Adipocyte (in vitro differentiated cells): ENCODE measurements around the gene ZNF185.
A peak's percentile ranks its signal among the peaks of the same experiment; 100 is the strongest.
"Not testable (repeated sequence)": the region's sequence is repeated elsewhere in the genome, so short reads cannot be mapped to it uniquely, and the experiment has no call there.

ENCODE experiments used
- DNase-seq: peaks from one replicate; pipeline ENCODE4 v3.0.0-alpha.2; 2015; ENCODE audit warnings: low read depth
- H3K27me3 ChIP-seq: replicated peaks from 2 replicates; pipeline ENCODE4 v1.7.0; 2013; ENCODE audit warnings: mild to moderate bottlenecking, low read length, moderate library complexity; ENCODE audit not compliant: control insufficient read depth, insufficient read depth
- H3K36me3 ChIP-seq: 2 replicates; pipeline ENCODE4 v1.7.0; 2013; ENCODE audit warnings: low read length, mild to moderate bottlenecking, moderate library complexity; ENCODE audit not compliant: control insufficient read depth, insufficient read depth, severe bottlenecking
- H3K4me1 ChIP-seq: 2 replicates; pipeline ENCODE4 v1.7.0; 2013; ENCODE audit warnings: mild to moderate bottlenecking, low read length, moderate library complexity; ENCODE audit not compliant: control insufficient read depth, insufficient read depth
- H3K4me3 ChIP-seq: 2 replicates; pipeline ENCODE4 v1.7.0; 2013; ENCODE audit warnings: mild to moderate bottlenecking, low read length, moderate library complexity
- H3K9ac ChIP-seq: 2 replicates; pipeline ENCODE4 v1.7.0; 2013; ENCODE audit warnings: mild to moderate bottlenecking, low read length, moderate library complexity
- H3K9me3 ChIP-seq: 2 replicates; pipeline ENCODE4 v1.7.0; 2013; ENCODE audit warnings: mild to moderate bottlenecking, low read length, moderate library complexity; ENCODE audit not compliant: control insufficient read depth

The ZNF185 gene

DNA sequence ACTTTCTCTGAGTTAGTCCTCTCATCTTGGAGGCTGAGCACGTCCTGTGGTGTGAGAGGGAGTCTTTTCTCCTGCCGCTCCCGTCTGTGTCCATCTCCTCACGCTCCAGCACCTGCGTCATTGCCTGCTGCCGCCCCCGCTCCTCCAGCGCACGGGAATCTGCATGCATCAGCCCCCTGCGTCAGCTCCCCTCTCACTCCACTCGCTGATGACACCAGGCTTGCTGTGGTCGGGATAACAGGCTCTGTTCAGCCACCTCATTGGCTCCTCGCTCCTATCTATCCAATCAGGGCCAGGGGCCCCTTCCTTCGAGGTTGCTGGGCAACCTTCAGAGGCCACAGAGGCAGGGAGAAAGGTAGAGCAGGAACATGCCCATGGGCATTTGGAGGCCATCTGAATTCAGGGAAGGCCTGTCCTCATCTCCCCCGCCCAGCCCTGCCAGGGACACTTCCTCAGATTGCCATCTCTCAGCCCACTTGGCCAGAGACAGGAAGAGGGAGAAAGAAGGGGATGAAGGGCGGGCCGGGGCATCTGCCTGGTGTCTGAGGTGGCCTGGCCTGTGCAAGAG, 9.3 kb downstream of the ZNF185 start:
- no peaks in the 10 kb centered on the region for H3K36me3 ChIP-seq
- H3K4me1 ChIP-seq = no peaks in the 10 kb centered on the region
- H3K9ac ChIP-seq = no peak overlapping the region
- no peak overlapping the region for H3K4me3 ChIP-seq
- H3K27me3 ChIP-seq = peaks cover 13% of the 10 kb centered on the region
- peaks cover 3% of the 10 kb centered on the region for H3K9me3 ChIP-seq
- no peak for DNase-seq

GRCh38 chrX:152908486-152908885, 10.6 kb downstream of the ZNF185 start:
- H3K36me3 ChIP-seq = no peaks in the 10 kb centered on the region
- peaks cover 3% of the 10 kb centered on the region for H3K9me3 ChIP-seq
- H3K4me3 ChIP-seq = no peak overlapping the region
- no peaks in the 10 kb centered on the region for H3K4me1 ChIP-seq
- DNase-seq = no peak
- H3K27me3 ChIP-seq = peaks cover 13% of the 10 kb centered on the region
- H3K9ac ChIP-seq = no peak overlapping the region

DNA sequence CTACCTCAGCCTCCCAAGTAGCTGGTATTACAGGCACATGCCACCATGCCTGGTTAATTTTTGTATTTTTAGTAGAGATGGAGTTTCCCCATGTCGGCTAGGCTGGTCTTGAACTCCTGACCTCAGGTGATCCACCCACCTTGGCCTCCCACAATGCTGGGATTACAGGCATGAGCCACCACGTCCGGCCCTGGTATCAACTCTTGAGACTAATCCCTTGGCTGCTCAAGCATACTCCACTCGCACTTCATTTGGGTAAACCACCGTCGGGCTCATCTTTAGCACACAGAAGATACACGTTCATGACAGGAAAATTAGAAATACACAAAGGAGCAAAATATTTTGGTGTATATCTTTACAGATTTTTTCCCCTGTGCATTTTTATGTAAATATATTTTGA, 12.2 kb downstream of the ZNF185 start:
- H3K4me1 ChIP-seq, H3K9me3 ChIP-seq, H3K4me3 ChIP-seq, H3K36me3 ChIP-seq, DNase-seq, H3K9ac ChIP-seq: not testable (repeated sequence)
- H3K27me3 ChIP-seq = peaks cover 20% of the 10 kb centered on the region

DNA sequence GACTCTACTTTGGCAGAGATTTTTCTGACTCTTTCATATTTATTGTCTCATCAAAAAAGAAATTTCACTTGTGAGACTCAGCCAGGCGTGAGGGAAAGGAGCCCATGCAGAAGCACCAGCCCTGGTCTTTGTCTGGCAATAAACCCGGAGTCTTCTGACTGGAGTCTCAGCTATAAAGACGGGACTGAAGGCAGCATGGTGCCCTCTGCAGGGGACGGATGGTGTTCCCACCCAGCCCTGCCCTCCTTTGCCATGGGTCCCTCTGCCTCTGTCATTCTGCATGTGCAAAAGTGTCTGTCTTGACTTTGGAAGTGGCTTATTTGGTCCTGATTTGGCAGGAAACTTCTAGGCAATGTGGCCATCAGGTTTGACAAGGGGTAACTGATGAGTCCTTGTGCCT, 14.2 kb downstream of the ZNF185 start:
- Histone ChIP-seq H3K36me3 (no peaks in the 10 kb centered on the region), H3K4me3 (no peak overlapping the region), H3K27me3 (peaks cover 13% of the 10 kb centered on the region), H3K4me1 (no peaks in the 10 kb centered on the region), H3K9ac (no peak overlapping the region), H3K9me3 (peaks cover 2% of the 10 kb centered on the region)
- DNase-seq = no peak

DNA sequence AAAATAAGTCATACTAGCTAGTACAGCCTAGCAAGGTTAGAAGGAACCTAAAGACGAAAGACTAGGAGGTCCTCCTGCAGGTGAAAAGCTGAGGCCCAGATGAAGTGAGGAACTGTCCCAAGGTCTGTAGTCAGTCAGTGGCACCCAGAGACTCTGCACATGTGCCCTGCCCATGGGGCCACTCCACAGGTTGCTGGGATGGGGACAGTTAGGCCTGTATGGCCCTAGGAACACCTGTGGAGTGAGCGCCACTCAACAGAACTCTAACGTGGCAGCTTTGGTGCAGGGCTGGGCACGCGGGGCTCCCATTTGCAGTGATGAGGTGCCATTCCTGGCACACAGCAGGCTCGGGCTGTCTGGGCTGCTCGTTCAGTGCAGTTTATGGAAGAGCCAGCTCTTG, 14.8 kb downstream of the ZNF185 start:
- Histone ChIP-seq H3K27me3 (peaks cover 13% of the 10 kb centered on the region), H3K9ac (no peak overlapping the region), H3K4me3 (no peak overlapping the region), H3K4me1 (peaks cover 2% of the 10 kb centered on the region), H3K36me3 (no peaks in the 10 kb centered on the region), H3K9me3 (no peaks in the 10 kb centered on the region)
- DNase-seq = no peak

GRCh38 chrX:152913346-152913745, 15.5 kb downstream of the ZNF185 start:
- Histone ChIP-seq H3K27me3 (peaks cover 10% of the 10 kb centered on the region), H3K36me3 (no peaks in the 10 kb centered on the region), H3K9me3 (no peaks in the 10 kb centered on the region), H3K9ac (no peak overlapping the region), H3K4me1 (peaks cover 7% of the 10 kb centered on the region), H3K4me3 (no peak overlapping the region)
- no peak for DNase-seq

DNA sequence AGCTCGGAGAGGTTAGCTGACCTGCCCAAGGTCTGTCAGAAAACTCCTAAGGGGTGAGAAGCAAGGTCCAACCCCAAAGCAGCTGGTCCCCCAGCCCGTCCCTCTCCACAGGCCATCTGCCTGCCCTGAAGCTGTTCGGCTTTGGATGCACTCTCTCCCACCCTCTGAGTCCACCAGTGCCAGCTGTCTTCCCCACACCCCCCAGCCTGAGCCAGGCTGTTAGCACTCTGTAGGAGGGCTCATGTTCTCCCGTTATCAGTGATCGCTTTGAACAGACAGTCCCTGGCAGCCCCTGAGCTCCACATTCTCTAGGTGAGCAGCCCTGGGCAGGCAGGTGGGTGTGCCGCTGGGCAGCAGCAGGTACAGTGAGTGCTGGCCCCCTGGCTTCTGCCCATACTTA, 16.0 kb downstream of the ZNF185 start:
- peaks cover 10% of the 10 kb centered on the region for H3K27me3 ChIP-seq
- peaks cover 11% of the 10 kb centered on the region for H3K4me1 ChIP-seq
- no peaks in the 10 kb centered on the region for H3K36me3 ChIP-seq
- no peak for DNase-seq
- H3K9ac ChIP-seq = no peak overlapping the region
- H3K9me3 ChIP-seq = no peaks in the 10 kb centered on the region
- H3K4me3 ChIP-seq = no peak overlapping the region

GRCh38 chrX:152915541-152916241, 17.8 kb downstream of the ZNF185 start:
- Histone ChIP-seq H3K4me3 (no peak overlapping the region), H3K27me3 (peaks cover 13% of the 10 kb centered on the region), H3K9me3 (no peaks in the 10 kb centered on the region), H3K36me3 (no peaks in the 10 kb centered on the region), H3K9ac (no peak overlapping the region), H3K4me1 (peaks cover 11% of the 10 kb centered on the region)
- peak; percentile 37 for DNase-seq

DNA sequence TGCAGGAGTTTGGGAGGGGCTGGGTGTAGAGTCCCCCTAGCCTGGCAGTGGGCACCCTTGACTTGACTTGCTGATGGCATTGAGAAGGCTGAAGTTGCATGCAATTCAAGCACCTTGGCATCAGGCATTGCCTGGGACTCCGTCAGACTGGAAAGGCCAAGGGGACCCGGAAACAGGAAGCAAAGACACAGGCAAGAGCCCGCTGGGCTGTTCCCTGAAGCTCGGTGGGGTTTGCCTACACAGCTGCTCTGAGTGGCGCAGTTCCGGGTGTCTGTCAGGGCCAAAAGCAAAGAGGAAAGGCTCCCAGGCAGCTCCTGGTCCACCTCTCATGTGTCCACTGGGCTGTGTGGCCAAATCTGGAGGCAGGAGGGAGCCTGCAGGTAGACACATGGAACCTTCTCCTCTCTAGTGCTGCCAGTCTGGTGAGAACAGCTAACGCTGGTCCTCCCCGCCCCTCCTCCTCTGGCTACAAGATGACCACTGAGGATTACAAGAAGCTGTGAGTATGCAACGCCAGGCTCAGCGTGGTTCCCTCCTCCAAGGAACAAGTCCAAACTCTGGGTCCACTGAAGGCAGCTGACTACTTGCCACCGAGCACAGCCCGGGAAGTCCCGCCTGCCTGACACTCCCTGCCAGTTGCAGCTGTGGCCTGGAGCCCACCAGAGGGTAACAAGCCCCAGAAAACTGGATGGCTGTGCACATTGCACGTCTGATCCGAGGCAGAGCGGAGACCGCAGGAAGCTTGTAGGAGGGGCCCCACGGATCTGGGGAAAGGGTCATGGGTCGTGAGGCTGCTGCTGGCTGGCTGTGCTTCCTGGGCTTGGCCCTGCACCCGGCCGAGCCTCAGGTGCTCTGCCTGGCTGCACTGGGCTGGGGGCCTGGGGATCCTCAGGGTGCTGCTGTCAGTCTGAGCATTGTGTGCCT, 20.1 kb downstream of the ZNF185 start:
- H3K9me3 ChIP-seq = no peaks in the 10 kb centered on the region
- H3K36me3 ChIP-seq = no peaks in the 10 kb centered on the region
- no peak overlapping the region for H3K9ac ChIP-seq
- peaks cover 11% of the 10 kb centered on the region for H3K4me1 ChIP-seq
- H3K4me3 ChIP-seq = no peak overlapping the region
- DNase-seq = no peak
- H3K27me3 ChIP-seq = peaks cover 18% of the 10 kb centered on the region

DNA sequence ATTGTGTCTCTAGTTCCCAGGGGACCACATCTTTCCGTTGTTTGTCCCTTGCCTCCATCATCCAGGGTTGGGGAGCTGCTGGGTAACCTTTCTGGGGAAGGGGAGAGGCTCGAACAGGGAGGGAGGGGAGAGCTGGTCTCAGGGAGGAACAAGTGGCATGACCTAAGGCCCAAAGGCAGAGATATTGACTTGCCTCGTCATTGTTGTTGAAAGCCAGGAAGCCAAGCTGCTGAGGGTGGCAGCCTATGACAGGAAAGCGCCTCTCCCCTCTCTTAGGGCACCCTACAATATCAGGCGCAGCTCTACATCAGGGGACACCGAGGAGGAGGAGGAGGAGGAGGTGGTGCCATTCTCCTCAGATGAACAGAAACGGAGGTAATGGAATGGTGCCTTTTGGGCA, 20.8 kb downstream of the ZNF185 start:
- no peaks in the 10 kb centered on the region for H3K36me3 ChIP-seq
- DNase-seq = no peak

GRCh38 chrX:152923599-152923998, 25.7 kb downstream of the ZNF185 start:
- Histone ChIP-seq H3K4me3 (no peak overlapping the region), H3K9ac (no peak overlapping the region), H3K36me3 (no peaks in the 10 kb centered on the region), H3K27me3 (peaks cover 32% of the 10 kb centered on the region), H3K9me3 (no peaks in the 10 kb centered on the region), H3K4me1 (peaks cover 1% of the 10 kb centered on the region)
- no peak for DNase-seq

More for the DNA sequence above, 20.8 kb downstream of the ZNF185 start:
- H3K27me3 ChIP-seq = peaks cover 23% of the 10 kb centered on the region
- no peak overlapping the region for H3K9ac ChIP-seq
- no peaks in the 10 kb centered on the region for H3K9me3 ChIP-seq
- no peak overlapping the region for H3K4me3 ChIP-seq
- H3K4me1 ChIP-seq = peaks cover 11% of the 10 kb centered on the region
